Kasumi-1 (cell line): ENCODE measurements around the gene DEFB116.
"Not testable (repeated sequence)": the region's sequence is repeated elsewhere in the genome, so short reads cannot be mapped to it uniquely, and the experiment has no call there.

Experiments used
- DNase-seq, 2 experiments: peaks; one replicate each; lab custom pipeline; 2025; lab: John Stamatoyannopoulos, UW

Gene DEFB116, protein sequence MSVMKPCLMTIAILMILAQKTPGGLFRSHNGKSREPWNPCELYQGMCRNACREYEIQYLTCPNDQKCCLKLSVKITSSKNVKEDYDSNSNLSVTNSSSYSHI

GRCh38 chr20:31308535-31309162 is at the start of gene DEFB116:
Gene DEFB116, minus strand, starts transcription at chr20:31308585. Its CDS starts 0 bp downstream, at chr20:31308585.
- no peak for DNase-seq

GRCh38 chr20:31355981-31356380 is 47.6 kb upstream of the DEFB116 start:
- DNase-seq, result no peak

- no peak for DNase-seq
Observed at GRCh38 chr20:31341470-31341869, 33.1 kb upstream of the DEFB116 start.

GRCh38 chr20:31330893-31331292 is 22.5 kb upstream of the DEFB116 start:
- no peak for DNase-seq

DNA sequence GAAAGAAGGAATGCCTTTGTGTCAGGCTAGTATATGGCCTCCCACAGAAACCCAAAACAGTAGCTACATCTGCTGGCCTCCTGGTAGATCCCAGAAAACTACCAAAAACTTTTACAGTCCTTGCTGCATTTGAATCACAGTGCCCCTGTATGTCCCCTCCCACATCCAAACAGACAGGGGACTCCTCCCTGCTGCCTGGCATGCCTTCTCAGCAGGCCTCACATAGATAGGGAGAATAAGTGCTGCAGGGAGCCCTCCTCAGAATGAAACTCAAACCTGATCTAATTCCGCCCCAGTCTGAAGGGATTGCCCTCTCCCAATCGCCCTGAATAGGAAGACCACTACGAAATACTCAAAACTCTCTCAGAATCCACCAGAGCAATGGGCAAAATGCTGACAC is 14.1 kb upstream of the DEFB116 start:
- DNase-seq, result no peak

- DNase-seq, result not testable (repeated sequence)
Observed at GRCh38 chr20:31284964-31285363, 23.4 kb downstream of the DEFB116 start.

GRCh38 chr20:31278178-31278577 is 30.2 kb downstream of the DEFB116 start:
- DNase-seq, result no peak

GRCh38 chr20:31274441-31274840 is 33.9 kb downstream of the DEFB116 start:
- DNase-seq, result no peak

- DNase-seq, result peak; percentile 72
Observed at GRCh38 chr20:31260326-31260932, 48.0 kb downstream of the DEFB116 start.

DNA sequence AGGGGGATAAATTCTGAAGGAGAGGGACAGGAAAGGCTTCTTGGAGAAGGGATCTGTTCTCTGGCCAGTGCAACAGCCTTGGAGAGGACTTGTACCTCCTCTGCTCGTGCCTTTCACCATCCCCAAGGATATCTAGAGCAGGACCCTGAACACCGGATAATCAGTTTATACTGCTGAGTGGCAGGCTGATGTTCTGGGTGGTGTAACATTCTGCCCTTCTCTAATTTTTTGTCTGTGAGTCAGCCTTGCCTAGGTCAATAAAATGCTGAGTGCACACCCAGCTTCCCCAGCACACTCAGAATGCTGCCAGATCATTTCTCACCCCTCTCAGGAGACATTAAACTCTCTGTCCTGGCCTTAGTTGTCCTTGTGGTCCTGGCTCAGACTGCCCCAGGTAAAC is 51.0 kb downstream of the DEFB116 start, which contains the start of gene DEFB115:
Gene DEFB115 (plus strand): TSS at position 301 of the 400 bp plus-strand sequence. CDS start 0 bp downstream, at position 301.
- DNase-seq, result no peak

DNA sequence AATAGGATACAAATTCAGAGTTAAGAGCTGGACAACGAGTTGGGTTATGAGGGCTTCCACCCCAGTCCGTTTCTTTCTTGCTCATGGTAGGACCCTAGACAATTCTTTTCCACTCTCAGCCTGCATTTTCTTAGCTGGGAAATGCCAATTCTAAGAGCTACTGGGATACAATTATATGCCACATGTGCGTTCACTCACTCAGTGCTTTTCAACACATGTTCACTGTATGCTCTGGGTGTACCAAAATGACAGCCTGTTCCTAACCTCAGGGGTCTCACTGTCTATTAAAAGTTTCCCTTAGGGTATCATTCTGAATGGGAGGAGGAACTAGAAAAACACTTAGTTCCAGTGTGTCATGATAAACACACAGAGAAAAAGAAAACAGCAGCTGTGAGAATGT is 51.4 kb downstream of the DEFB116 start:
- no peak for DNase-seq
